Measurements from ENCODE around the gene MTX2.

Gene MTX2

GRCh38 chr2:176270100-176270750 lies 983 bp downstream of the MTX2 start:
- peak overlapping the region; percentile 90 for H3K4me3 ChIP-seq (ENCODE audit: low read length)
- TF ChIP-seq CTCF (conservative IDR thresholded peaks at IDR 0.05; ENCODE audit: low read length): no peak
- DNase-seq (ENCODE audit: low read depth): no peak

- no peak overlapping the region for H3K4me3 ChIP-seq (ENCODE audit: low read length)
- TF ChIP-seq CTCF (conservative IDR thresholded peaks at IDR 0.05; ENCODE audit: low read length): no peak
- no peak for DNase-seq (ENCODE audit: low read depth)
These were observed 3.7 kb downstream of the MTX2 start for GRCh38 chr2:176272870-176273459.

GRCh38 chr2:176278927-176279326 lies 9.7 kb downstream of the MTX2 start:
- no peak for DNase-seq (ENCODE audit: low read depth)
- H3K4me3 ChIP-seq (ENCODE audit: low read length): no peak overlapping the region
- no peak for TF ChIP-seq CTCF (conservative IDR thresholded peaks at IDR 0.05; ENCODE audit: low read length)

- DNase-seq (ENCODE audit: low read depth): no peak
- TF ChIP-seq CTCF (conservative IDR thresholded peaks at IDR 0.05; ENCODE audit: low read length): no peak
- no peak overlapping the region for H3K4me3 ChIP-seq (ENCODE audit: low read length)
These were observed 10.9 kb downstream of the MTX2 start for GRCh38 chr2:176280156-176280555.

- TF ChIP-seq CTCF (conservative IDR thresholded peaks at IDR 0.05; ENCODE audit: low read length): no peak
- peak; percentile 92 for DNase-seq (ENCODE audit: low read depth)
- no peak overlapping the region for H3K4me3 ChIP-seq (ENCODE audit: low read length)
These were observed 11.8 kb downstream of the MTX2 start for GRCh38 chr2:176280867-176281658.

GRCh38 chr2:176283291-176284068 lies 14.2 kb downstream of the MTX2 start:
- no peak for TF ChIP-seq CTCF (conservative IDR thresholded peaks at IDR 0.05; ENCODE audit: low read length)
- DNase-seq (ENCODE audit: low read depth): no peak
- no peak overlapping the region for H3K4me3 ChIP-seq (ENCODE audit: low read length)
